ENCODE measurements around the gene SYCE1L.
A peak's percentile ranks its signal among the peaks of the same experiment; 100 is the strongest.
"Not testable (repeated sequence)": the region's sequence is repeated elsewhere in the genome, so short reads cannot be mapped to it uniquely, and the experiment has no call there.

Gene SYCE1L

GRCh38 chr16:77219437-77219836 lies 20.2 kb downstream of the SYCE1L start:
- DNase-seq (no peak), ATAC-seq (no peak)
- Mint-ChIP-seq H3K27me3 (no peaks in the 10 kb centered on the region), H3K4me3 (no peak overlapping the region), H3K27ac (peak overlapping the region in 1 of 2 donors; percentile 54), H3K4me1 (no peaks in the 10 kb centered on the region), H3K9me3 (no peaks in the 10 kb centered on the region)

GRCh38 chr16:77220427-77220826 lies 21.2 kb downstream of the SYCE1L start:
- no peaks in the 10 kb centered on the region for H3K9me3 Mint-ChIP-seq
- H3K4me1 Mint-ChIP-seq = no peaks in the 10 kb centered on the region
- no peak for DNase-seq
- ATAC-seq = no peak
- no peaks in the 10 kb centered on the region for H3K27me3 Mint-ChIP-seq
- no peak overlapping the region for H3K4me3 Mint-ChIP-seq
- H3K27ac Mint-ChIP-seq = no peak overlapping the region

- no peak overlapping the region for H3K27ac Mint-ChIP-seq
- DNase-seq = no peak
- ATAC-seq = no peak
- no peaks in the 10 kb centered on the region for H3K4me1 Mint-ChIP-seq
- H3K9me3 Mint-ChIP-seq = no peaks in the 10 kb centered on the region
- no peak overlapping the region for H3K4me3 Mint-ChIP-seq
- H3K27me3 Mint-ChIP-seq = no peaks in the 10 kb centered on the region
Observed at GRCh38 chr16:77221482-77221881, 22.3 kb downstream of the SYCE1L start.

- ATAC-seq (no peak), DNase-seq (peak; percentile 13 to 26)
- no peak overlapping the region for H3K4me3 Mint-ChIP-seq
- H3K27me3 Mint-ChIP-seq = peaks cover 3% of the 10 kb centered on the region
- no peak overlapping the region for H3K27ac Mint-ChIP-seq
- H3K4me1 Mint-ChIP-seq = no peaks in the 10 kb centered on the region
- H3K9me3 Mint-ChIP-seq = no peaks in the 10 kb centered on the region
Observed at GRCh38 chr16:77223184-77223583, 24.0 kb downstream of the SYCE1L start.

GRCh38 chr16:77225182-77225581 lies 26.0 kb downstream of the SYCE1L start:
- DNase-seq = no peak
- Mint-ChIP-seq H3K27ac (no peak overlapping the region), H3K4me3 (no peak overlapping the region), H3K27me3 (peaks cover 11% of the 10 kb centered on the region), H3K9me3 (no peaks in the 10 kb centered on the region), H3K4me1 (no peaks in the 10 kb centered on the region)
- ATAC-seq = no peak

- H3K4me3 Mint-ChIP-seq = no peak overlapping the region
- peak; percentile 71 for ATAC-seq
- no peak overlapping the region for H3K27ac Mint-ChIP-seq
- no peaks in the 10 kb centered on the region for H3K4me1 Mint-ChIP-seq
- H3K9me3 Mint-ChIP-seq = no peaks in the 10 kb centered on the region
- peaks cover 11% of the 10 kb centered on the region for H3K27me3 Mint-ChIP-seq
- no peak for DNase-seq
Observed at GRCh38 chr16:77227745-77228144, 28.5 kb downstream of the SYCE1L start.

GRCh38 chr16:77231047-77231446 lies 31.8 kb downstream of the SYCE1L start:
- DNase-seq (no peak), ATAC-seq (no peak)
- no peaks in the 10 kb centered on the region for H3K9me3 Mint-ChIP-seq
- H3K4me3 Mint-ChIP-seq = no peak overlapping the region
- peaks cover 1% of the 10 kb centered on the region for H3K4me1 Mint-ChIP-seq
- H3K27me3 Mint-ChIP-seq = peaks cover 31% of the 10 kb centered on the region
- no peak overlapping the region for H3K27ac Mint-ChIP-seq

- DNase-seq = no peak
- Mint-ChIP-seq H3K27ac (no peak overlapping the region), H3K9me3 (no peaks in the 10 kb centered on the region), H3K4me3 (no peak overlapping the region), H3K27me3 (peaks cover 33% of the 10 kb centered on the region), H3K4me1 (peaks cover 6% of the 10 kb centered on the region)
- no peak for ATAC-seq
Observed at GRCh38 chr16:77233799-77234519, 34.8 kb downstream of the SYCE1L start.

GRCh38 chr16:77234611-77235010 lies 35.4 kb downstream of the SYCE1L start:
- Mint-ChIP-seq H3K9me3 (no peaks in the 10 kb centered on the region), H3K4me3 (no peak overlapping the region), H3K27ac (no peak overlapping the region), H3K27me3 (peaks cover 33% of the 10 kb centered on the region), H3K4me1 (peaks cover 6% of the 10 kb centered on the region)
- DNase-seq (no peak), ATAC-seq (no peak)

- Mint-ChIP-seq H3K27me3 (peaks cover 33% of the 10 kb centered on the region), H3K27ac (no peak overlapping the region), H3K4me3 (peak overlapping the region; percentile 39 to 62), H3K9me3 (no peaks in the 10 kb centered on the region), H3K4me1 (peaks cover 6% of the 10 kb centered on the region)
- peak; percentile 95 for ATAC-seq
- DNase-seq = peak; percentile 83 to 84
Observed at GRCh38 chr16:77236063-77236511, 36.9 kb downstream of the SYCE1L start.

GRCh38 chr16:77238593-77238992 lies 39.4 kb downstream of the SYCE1L start:
- no peak for ATAC-seq
- H3K27ac Mint-ChIP-seq = no peak overlapping the region

GRCh38 chr16:77242471-77242870 lies 43.3 kb downstream of the SYCE1L start:
- not testable (repeated sequence) for DNase-seq, ATAC-seq, H3K9me3 Mint-ChIP-seq, H3K4me1 Mint-ChIP-seq, H3K4me3 Mint-ChIP-seq
- peaks cover 10% of the 10 kb centered on the region for H3K27me3 Mint-ChIP-seq
- peak overlapping the region in 1 of 2 donors; percentile 96 for H3K27ac Mint-ChIP-seq

More at GRCh38 chr16:77238593-77238992, 39.4 kb downstream of the SYCE1L start:
- Mint-ChIP-seq H3K4me3 (no peak overlapping the region), H3K27me3 (peaks cover 28% of the 10 kb centered on the region), H3K9me3 (no peaks in the 10 kb centered on the region), H3K4me1 (peaks cover 6% of the 10 kb centered on the region)
- DNase-seq = no peak

- DNase-seq (no peak), ATAC-seq (no peak)
- Mint-ChIP-seq H3K4me3 (no peak overlapping the region), H3K27me3 (no peaks in the 10 kb centered on the region), H3K4me1 (no peaks in the 10 kb centered on the region), H3K9me3 (no peaks in the 10 kb centered on the region), H3K27ac (no peak overlapping the region)
Observed at GRCh38 chr16:77246150-77246549, 46.9 kb downstream of the SYCE1L start.

- no peak overlapping the region for H3K4me3 Mint-ChIP-seq
- DNase-seq (no peak), ATAC-seq (no peak)
- H3K9me3 Mint-ChIP-seq = no peaks in the 10 kb centered on the region
- no peak overlapping the region for H3K27ac Mint-ChIP-seq
- no peaks in the 10 kb centered on the region for H3K4me1 Mint-ChIP-seq
- peaks cover 2% of the 10 kb centered on the region for H3K27me3 Mint-ChIP-seq
Observed at GRCh38 chr16:77250400-77250799, 51.2 kb downstream of the SYCE1L start.

Data from stimulated activated naive CD8-positive, alpha-beta T cell treated with anti-CD3 and anti-CD28 coated beads, Interleukin-15, amount 100 ng/mL, for 72 hours (primary cell).